A549 treated with CORT108297 at 1 μM for 4 hours (cell line): ENCODE data around the gene GPS2. TPM values are rescaled to one million over a fixed set of nuclear protein-coding genes. Genes with fewer than 3 reads are reported as not detected.

Experiments used
- total RNA-seq: library from RNA; stranded (reverse); fragments of 200-300 nt; extraction: Qiagen RNA extraction; gene quantifications from 5 replicates; pipeline ENCODE4 v1.2.3, GENCODE V29; 2022

GPS2 gene, protein sequence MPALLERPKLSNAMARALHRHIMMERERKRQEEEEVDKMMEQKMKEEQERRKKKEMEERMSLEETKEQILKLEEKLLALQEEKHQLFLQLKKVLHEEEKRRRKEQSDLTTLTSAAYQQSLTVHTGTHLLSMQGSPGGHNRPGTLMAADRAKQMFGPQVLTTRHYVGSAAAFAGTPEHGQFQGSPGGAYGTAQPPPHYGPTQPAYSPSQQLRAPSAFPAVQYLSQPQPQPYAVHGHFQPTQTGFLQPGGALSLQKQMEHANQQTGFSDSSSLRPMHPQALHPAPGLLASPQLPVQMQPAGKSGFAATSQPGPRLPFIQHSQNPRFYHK
- total RNA-seq, result 88.2 to 105 TPM (median 103 TPM) in 5 replicates

DNA sequence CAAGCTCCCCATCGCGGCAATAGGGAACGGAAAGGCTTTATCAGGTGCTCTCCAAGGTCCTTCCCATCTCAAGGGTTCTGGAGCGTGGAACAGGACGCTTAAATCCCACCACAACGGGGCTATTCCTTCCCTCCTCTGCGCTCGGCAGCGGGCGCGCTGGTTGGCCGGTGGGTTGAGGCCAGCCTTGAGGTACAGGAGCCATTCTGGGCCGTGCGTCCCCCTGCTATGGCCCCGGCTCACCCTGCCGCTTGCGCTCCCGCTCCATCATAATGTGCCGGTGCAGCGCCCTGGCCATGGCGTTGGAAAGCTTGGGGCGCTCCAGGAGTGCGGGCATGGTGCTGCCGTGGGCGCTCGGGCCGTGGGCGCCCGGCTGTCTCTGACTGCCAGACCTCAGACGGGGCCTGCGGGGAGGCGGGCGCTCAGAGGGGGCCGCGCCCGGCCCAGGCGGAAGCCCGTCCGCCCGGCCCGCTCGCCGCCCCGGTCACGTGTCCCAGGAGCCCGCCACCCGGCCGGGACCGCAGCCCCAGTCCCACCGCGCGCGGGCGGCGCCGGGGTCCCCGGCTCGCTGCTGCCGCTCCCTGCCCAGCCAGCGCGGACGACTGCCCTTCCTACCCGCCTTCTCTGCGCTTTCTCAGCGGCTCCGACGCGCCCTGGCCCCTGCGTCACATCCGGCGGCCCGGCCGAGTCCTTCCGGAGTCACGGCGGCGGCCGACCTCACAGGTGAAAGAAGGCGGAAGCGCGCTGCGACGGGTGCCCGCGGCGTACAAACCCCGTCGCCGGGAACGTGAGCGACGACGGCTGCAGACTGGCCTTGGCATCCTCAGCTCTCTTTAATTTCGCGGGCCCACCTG lies at the start of gene GPS2:
Gene GPS2, minus strand, starts transcription at position 642 of the 851 bp plus-strand sequence. Its CDS starts 308 bp downstream, at position 334.

DNA sequence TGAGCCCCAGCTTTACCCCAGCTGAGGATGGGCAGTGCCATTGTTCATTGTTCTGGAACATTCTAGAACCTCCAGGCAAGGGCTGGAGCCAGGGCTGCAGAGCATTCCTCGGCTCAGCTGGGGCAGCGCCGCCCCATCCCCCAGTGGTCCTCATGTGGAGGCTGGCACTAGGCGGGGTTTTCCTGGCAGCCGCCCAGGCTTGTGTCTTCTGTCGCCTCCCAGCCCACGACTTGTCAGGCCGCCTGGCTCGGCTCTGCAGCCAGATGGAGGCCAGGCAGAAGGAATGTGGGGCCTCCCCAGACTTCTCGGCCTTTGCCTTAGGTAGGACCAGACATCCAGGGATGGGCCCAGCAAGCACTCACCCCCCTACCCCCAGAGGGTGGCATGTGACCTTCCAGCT lies 39.9 kb upstream of the GPS2 start, which contains the start of gene TMEM95:
Gene TMEM95, plus strand, starts transcription at position 104 of the 400 bp plus-strand sequence. Its CDS starts 49 bp downstream, at position 153.

DNA sequence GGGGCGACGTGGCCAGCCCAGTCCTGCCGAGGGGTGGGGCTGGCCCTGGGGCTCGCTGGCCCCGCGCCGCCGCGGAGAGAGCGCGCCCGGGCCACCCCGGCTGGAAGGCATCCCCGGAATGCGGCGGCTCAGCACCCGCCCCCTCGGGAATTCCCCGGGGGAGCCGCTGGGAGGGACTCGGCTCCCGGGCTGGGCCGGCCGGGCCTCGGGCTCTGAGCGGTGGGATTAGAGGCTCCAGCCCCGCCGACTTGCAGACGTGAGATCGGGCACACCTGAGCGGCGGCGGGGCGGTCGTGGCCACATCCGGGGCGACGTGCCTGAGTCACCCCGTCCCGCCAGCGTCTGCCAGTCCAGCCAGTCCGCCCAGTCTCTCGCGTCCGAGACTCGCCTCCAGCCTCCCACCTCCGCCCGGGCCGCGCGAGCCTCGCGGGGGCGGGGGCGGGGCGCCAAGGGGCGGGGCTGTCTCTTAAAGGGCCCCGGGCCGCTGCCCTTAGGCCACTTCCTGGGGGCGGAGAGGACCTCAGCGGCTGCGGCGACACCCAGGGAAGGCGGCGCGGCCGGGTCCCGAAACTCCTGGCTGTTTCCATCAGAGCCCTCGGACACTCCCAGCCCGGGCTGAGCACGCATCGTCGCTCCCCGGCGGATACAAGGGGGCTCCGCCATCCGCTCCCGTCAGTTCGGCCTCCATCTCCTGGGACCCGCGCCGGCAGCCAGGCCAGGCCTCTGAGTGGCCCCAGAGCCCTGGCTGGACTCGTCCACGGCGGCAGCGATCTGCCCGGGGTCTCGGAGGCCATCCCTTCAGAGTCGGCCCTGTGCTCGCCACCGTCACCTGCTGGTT lies 36.7 kb upstream of the GPS2 start, which contains the start of gene KCTD11:
Gene KCTD11, plus strand, starts transcription at position 498 of the 838 bp plus-strand sequence.

DNA sequence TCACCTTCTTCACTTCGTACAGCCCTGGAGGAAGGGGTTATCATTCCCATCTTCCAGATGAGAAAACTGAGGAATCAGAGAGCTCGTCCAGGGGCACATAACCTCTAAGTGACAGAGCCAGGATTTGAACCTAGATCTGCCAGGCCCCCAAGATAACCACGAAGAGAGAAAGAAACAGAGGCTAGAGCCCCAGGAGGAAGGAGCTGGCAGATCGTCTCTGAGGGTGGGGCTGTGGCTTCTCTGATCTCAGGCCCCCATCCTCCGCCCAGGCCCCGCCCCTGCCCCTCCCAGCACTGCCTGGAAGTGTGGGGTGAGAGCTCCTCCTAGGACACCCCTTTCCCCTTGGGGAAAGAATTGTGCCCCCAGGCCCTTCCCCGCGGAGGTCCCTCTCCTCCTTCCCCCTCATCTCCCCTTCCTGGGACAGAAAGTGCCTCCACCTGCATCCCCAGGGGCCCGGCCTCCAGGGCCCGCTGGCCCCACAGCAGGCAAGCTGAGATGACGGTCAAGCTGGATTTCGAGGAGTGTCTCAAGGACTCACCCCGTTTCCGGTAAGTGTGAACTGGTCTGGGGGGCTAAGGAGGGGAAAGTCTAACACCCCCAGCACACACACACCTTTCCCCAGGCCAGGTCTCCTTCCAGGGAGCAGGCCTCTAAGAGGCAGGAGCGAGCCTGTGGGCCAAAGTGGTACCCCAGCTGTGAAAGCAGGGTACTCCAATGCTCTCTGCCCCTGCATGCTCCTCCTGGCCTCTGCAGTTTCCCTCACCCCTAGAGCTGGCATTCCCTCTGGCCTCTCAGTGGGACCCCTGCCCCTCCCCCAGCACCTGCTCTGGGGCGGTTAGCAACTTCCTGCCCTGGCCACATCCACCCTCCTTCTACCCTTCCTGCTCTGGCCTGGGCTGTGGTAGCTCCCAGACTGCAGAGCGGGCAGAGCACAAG lies 21.3 kb upstream of the GPS2 start, which contains the start of gene ACAP1:
Gene ACAP1, plus strand, starts transcription at position 290 of the 936 bp plus-strand sequence. Its CDS starts 206 bp downstream, at position 496.

DNA sequence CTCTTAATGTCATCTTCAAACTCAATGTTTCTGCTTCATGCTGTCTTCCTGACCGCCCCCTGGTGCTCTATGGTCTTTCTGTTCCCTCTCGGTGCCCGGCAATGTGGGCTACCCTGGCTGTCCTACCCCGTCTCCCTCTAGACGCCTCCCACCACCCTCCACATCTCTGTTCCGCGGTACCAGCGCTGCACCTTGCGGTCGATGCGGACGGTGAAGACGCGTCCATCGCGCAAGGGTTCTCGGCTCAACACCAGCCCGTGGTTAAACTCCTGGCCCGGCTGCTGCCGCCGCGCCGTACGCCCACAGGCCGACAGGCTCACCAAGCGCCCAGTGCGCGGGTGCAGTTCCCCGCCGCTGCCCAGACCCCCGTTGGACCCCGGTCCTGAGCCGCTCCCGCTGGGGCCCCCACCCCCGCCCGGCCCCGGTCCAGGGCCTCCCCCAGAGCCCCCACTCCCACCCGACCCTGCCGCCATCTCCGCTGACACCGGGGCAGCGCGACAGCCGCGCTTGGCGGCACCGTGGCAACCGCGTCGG lies 13.7 kb upstream of the GPS2 start, which contains the start of gene NEURL4:
Gene NEURL4, minus strand, starts transcription at position 496 of the 534 bp plus-strand sequence. Its CDS starts 23 bp downstream, at position 473.

DNA sequence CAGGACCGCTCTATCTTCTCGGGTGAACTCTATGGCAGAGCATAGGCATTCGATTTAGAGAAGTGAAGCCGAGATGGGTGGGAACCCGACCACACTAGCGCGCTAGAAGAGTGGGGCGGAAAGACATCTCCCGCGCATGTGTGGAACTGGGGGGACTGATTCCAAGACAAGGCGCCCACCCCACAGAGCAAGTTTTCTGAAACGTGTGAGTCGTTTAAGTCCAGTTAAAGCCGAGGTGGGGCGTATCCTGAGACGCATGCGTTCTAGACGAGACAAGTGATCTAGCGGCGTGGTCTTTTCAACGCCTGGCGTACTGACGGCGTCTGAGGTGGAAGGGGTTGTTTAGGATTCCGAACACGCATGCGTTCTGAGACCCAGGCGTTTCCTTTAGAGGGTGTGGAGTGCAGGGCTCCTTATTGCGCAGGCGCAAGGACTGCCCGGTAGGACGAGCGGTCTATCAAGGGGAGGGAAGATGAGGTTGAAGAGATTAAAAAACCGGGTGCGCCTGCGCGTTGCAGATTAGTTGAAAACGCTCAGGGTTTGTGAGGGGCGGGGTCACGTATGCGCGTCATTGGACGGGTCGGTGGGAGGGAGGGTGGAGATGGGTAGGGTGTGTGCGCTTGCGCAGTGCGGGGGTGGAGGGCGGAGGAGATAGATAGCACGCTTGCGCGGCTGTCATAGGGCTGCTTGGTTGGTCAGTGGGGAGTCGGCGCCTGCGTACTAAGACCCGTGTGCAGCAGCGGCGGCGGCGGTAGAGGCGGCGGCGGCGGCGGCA lies 8.1 kb downstream of the GPS2 start, which contains the start of gene EIF5A:
Gene EIF5A, plus strand, starts transcription at position 718 of the 775 bp plus-strand sequence. CDS start 2,008 bp downstream, outside the sequence.

DNA sequence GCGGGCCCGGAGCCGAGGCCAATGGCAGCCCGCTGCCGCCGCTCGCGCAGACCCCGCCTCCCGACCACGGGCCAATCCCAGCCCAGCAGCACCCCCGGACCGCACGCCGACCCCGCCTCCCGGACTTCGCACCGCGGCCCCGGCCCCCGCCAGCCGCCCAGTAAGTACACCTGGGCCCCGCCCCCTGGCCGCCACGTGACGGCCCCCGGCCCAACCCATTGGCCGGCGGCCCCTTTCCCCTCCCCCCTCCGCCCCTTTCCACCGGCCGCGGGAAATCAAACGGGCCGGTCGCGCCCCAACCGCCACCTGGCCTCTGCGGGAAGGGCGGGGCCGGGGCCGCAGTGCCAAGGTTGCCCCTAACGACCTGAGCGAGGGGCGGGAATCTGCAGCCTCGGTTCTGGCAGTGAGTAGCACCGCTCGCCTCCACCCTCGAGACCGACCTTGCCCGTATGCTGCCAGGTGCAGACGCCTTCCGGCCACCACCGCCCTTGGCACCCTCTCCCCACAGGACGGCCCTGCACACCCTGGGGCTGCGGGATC lies 20.5 kb downstream of the GPS2 start, which contains the start of gene YBX2:
Gene YBX2, minus strand, starts transcription at position 26 of the 540 bp plus-strand sequence. CDS start 139 bp downstream, outside the sequence.

DNA sequence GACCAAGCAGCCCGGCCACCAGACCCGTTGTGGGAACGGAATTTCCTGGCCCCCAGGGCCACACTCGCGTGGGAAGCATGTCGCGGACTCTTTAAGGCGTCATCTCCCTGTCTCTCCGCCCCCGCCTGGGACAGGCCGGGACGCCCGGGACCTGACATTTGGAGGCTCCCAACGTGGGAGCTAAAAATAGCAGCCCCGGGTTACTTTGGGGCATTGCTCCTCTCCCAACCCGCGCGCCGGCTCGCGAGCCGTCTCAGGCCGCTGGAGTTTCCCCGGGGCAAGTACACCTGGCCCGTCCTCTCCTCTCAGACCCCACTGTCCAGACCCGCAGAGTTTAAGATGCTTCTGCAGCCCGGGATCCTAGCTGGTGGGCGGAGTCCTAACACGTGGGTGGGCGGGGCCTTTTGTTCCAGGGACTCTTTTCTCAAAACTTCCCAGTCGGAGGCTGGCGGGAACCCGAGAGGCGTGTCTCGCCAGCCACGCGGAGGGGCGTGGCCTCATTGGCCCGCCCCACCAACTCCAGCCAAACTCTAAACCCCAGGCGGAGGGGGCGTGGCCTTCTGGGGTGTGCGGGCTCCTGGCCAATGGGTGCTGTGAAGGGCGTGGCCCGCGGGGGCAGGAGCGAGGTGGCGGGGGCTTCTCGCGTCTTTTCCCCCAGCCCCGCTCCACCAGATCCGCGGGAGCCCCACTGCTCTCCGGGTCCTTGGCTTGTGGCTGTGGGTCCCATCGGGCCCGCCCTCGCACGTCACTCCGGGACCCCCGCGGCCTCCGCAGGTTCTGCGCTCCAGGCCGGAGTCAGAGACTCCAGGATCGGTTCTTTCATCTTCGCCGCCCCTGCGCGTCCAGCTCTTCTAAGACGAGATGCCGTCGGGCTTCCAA lies 33.8 kb downstream of the GPS2 start, which contains the start of gene SLC2A4:
Gene SLC2A4, plus strand, starts transcription at position 645 of the 879 bp plus-strand sequence. Its CDS starts 217 bp downstream, at position 862.

Other genes with a start within 250 kb of the GPS2 start
- not detected in 5 replicates for gene CLEC10A, start 235.1 kb downstream of the GPS2 start, total RNA-seq
- 0.14 TPM in 1 of 5 replicates, not detected in the others for gene ASGR2, start 200.5 kb downstream of the GPS2 start, total RNA-seq
- 0.59 to 1.4 TPM (median 1.2 TPM) in 5 replicates for gene ASGR1, start 136.0 kb downstream of the GPS2 start, total RNA-seq
- 6.8 to 9.8 TPM (median 8.2 TPM) in 5 replicates for gene DLG4, start 95.5 kb downstream of the GPS2 start, total RNA-seq
- 308 to 483 TPM (median 455 TPM) in 5 replicates for gene ACADVL, start 95.4 kb downstream of the GPS2 start, total RNA-seq
- 30.7 to 43.1 TPM (median 40.7 TPM) in 5 replicates for gene DVL2, start 80.8 kb downstream of the GPS2 start, total RNA-seq
- 82.4 to 100 TPM (median 91.5 TPM) in 5 replicates for gene PHF23, start 75.9 kb downstream of the GPS2 start, total RNA-seq
- gene GABARAP, start 72.9 kb downstream of the GPS2 start, total RNA-seq, result 645 to 806 TPM (median 682 TPM) in 5 replicates
- 221 to 239 TPM (median 226 TPM) in 5 replicates for gene CTDNEP1, start 63.6 kb downstream of the GPS2 start, total RNA-seq
- 121 to 141 TPM (median 127 TPM) in 5 replicates for gene ELP5, start 63.1 kb downstream of the GPS2 start, total RNA-seq
- gene CLDN7, start 52.9 kb downstream of the GPS2 start, total RNA-seq, result 0.84 to 1.2 TPM (median 0.97 TPM) in 5 replicates
- 0.15 to 0.27 TPM (median 0.26 TPM) in 5 replicates for gene SLC2A4, start 33.6 kb downstream of the GPS2 start, total RNA-seq
- gene YBX2, start 20.7 kb downstream of the GPS2 start, total RNA-seq, result 0.53 to 0.69 TPM (median 0.59 TPM) in 5 replicates
- gene EIF5A, start 7.7 kb downstream of the GPS2 start, total RNA-seq, result 1,648 to 1,788 TPM (median 1,697 TPM) in 5 replicates
- 22.9 to 38.3 TPM (median 34.9 TPM) in 5 replicates for gene NEURL4, start 14.0 kb upstream of the GPS2 start, total RNA-seq
- 0.48 to 5.1 TPM (median 4.2 TPM) in 5 replicates for gene ACAP1, start 21.2 kb upstream of the GPS2 start, total RNA-seq
- 11.8 to 15.9 TPM (median 13.7 TPM) in 5 replicates for gene KCTD11, start 36.8 kb upstream of the GPS2 start, total RNA-seq
- gene TMEM95, start 39.8 kb upstream of the GPS2 start, total RNA-seq, result not detected in 5 replicates
- 1.3 to 2.0 TPM (median 1.7 TPM) in 5 replicates for gene TNK1, start 65.7 kb upstream of the GPS2 start, total RNA-seq
- 37.4 to 45.9 TPM (median 43.5 TPM) in 5 replicates for gene PLSCR3, start 79.2 kb upstream of the GPS2 start, total RNA-seq
- 177 to 231 TPM (median 209 TPM) in 5 replicates for gene TMEM256, start 88.7 kb upstream of the GPS2 start, total RNA-seq
- 12.1 to 21.2 TPM (median 19.3 TPM) in 5 replicates for gene NLGN2, start 92.5 kb upstream of the GPS2 start, total RNA-seq
- gene SPEM1, start 105.0 kb upstream of the GPS2 start, total RNA-seq, result 0.13 TPM in 1 of 5 replicates, not detected in the others
- gene SPEM2, start 110.3 kb upstream of the GPS2 start, total RNA-seq, result 0.05 to 0.10 TPM (median 0.08 TPM) in 4 of 5 replicates, not detected in the other
- 0.04 to 0.06 TPM in 2 of 5 replicates, not detected in the others for gene SPEM3, start 113.5 kb upstream of the GPS2 start, total RNA-seq
- gene TMEM102, start 120.1 kb upstream of the GPS2 start, total RNA-seq, result 11.2 to 15.4 TPM (median 13.9 TPM) in 5 replicates
- gene FGF11, start 124.2 kb upstream of the GPS2 start, total RNA-seq, result 0.92 to 1.6 TPM (median 1.4 TPM) in 5 replicates
- gene CHRNB1, start 129.7 kb upstream of the GPS2 start, total RNA-seq, result 5.2 to 9.8 TPM (median 8.8 TPM) in 5 replicates
- 19.8 to 26.8 TPM (median 24.2 TPM) in 5 replicates for gene ZBTB4, start 164.3 kb upstream of the GPS2 start, total RNA-seq
- not detected in 5 replicates for gene SLC35G6, start 166.1 kb upstream of the GPS2 start, total RNA-seq
- 65.7 to 84.9 TPM (median 82.6 TPM) in 5 replicates for gene POLR2A, start 169.0 kb upstream of the GPS2 start, total RNA-seq
- gene TNFSF12, start 233.7 kb upstream of the GPS2 start, total RNA-seq, result 9.8 to 14.0 TPM (median 12.8 TPM) in 5 replicates
- 0.61 to 0.79 TPM (median 0.68 TPM) in 5 replicates for gene TNFSF13, start 243.4 kb upstream of the GPS2 start, total RNA-seq
- 97.6 to 109 TPM (median 105 TPM) in 5 replicates for gene SENP3, start 246.6 kb upstream of the GPS2 start, total RNA-seq